Panc1 (cell line): ENCODE results near the gene ZBP1. TPM values are rescaled to one million over a fixed set of nuclear protein-coding genes. Genes with fewer than 3 reads are reported as not detected.

Source experiments
- ATAC-seq: fragments of 200-7000 bp; cut with Tn5 transposase; 2 replicates; pipeline ENCODE4 v1.9.1; 2020; ENCODE audit warnings: mild to moderate bottlenecking, moderate library complexity
- BruUV-seq: library from RNA; stranded (reverse); fragments of 400-500 nt; replicated peaks from 2 replicates; lab custom pipeline; 2021; lab: Mats Ljungman, UMichigan
- CTCF ChIA-PET: fragments of 300-600 bp; sonication (Branson Sonifier 250); formaldehyde crosslinking; loops from one replicate; lab custom pipeline; 2022; ENCODE audit warnings: antibody characterized with exemption; lab: Charles Lee
- POLR2A ChIA-PET: fragments of 300-600 bp; sonication (Branson Sonifier 250); formaldehyde crosslinking; loops from one replicate; lab custom pipeline; 2022; ENCODE audit warnings: antibody characterized with exemption; lab: Charles Lee
- DNase-seq: peaks from one replicate; pipeline ENCODE4 v3.0.0-alpha.2; 2010; ENCODE audit warnings: low read depth, low spot score
- H3K27ac ChIP-seq: 2 replicates; pipeline ENCODE4 v1.5.1; 2011; ENCODE audit warnings: mild to moderate bottlenecking, low read length, inconsistent platforms
- H3K27me3 ChIP-seq: fragments of 200-500 bp; sonication (Bioruptor generic); 2 replicates; pipeline ENCODE4 v1.6.0; 2014; ENCODE audit warnings: low read length, inconsistent platforms; ENCODE audit not compliant: control insufficient read depth, insufficient read depth
- H3K36me3 ChIP-seq: fragments of 200-500 bp; sonication (Bioruptor generic); 2 replicates; pipeline ENCODE4 v1.5.1; 2014; ENCODE audit warnings: inconsistent platforms, mild to moderate bottlenecking, low read length, moderate library complexity; ENCODE audit not compliant: control insufficient read depth, insufficient read depth
- H3K4me1 ChIP-seq: 2 replicates; pipeline ENCODE4 v1.5.1; 2011; ENCODE audit warnings: inconsistent platforms, mild to moderate bottlenecking, low read length, moderate library complexity; ENCODE audit not compliant: control insufficient read depth, insufficient read depth
- H3K4me3 ChIP-seq, 2 experiments: 2 replicates each; pipeline ENCODE4 v1.5.1; 2011 to 2012; ENCODE audit warnings: low read depth in 2 of 2, low read length in 2 of 2, mild to moderate bottlenecking in 2 of 2, inconsistent platforms in 1 of 2, moderate library complexity in 1 of 2
- H3K9me3 ChIP-seq: fragments of 200-500 bp; sonication (Bioruptor generic); 2 replicates; pipeline ENCODE4 v1.5.1; 2014; ENCODE audit warnings: low read depth, mild to moderate bottlenecking, inconsistent platforms, low read length, moderate library complexity; ENCODE audit not compliant: control insufficient read depth, insufficient read depth
- CTCF ChIP-seq: fragments of 450-650 bp; IDR thresholded peaks from 2 replicates; pipeline ENCODE4 v1.5.1; 2017; ENCODE audit warnings: mild to moderate bottlenecking
- POLR2AphosphoS5 ChIP-seq: IDR thresholded peaks from 2 replicates; pipeline ENCODE4 v1.6.1; 2012; ENCODE audit warnings: mild to moderate bottlenecking, low read depth, low read length, moderate library complexity
- REST ChIP-seq, 2 experiments: IDR thresholded peaks; 2 replicates each; pipeline ENCODE4 v1.6.1; 2011 to 2012; ENCODE audit warnings: low read depth in 2 of 2, control low read depth in 1 of 2, low read length in 1 of 2, mild to moderate bottlenecking in 1 of 2, moderate library complexity in 1 of 2; ENCODE audit not compliant: insufficient read depth in 1 of 2
- SIN3A ChIP-seq: IDR thresholded peaks from 2 replicates; pipeline ENCODE4 v1.6.1; 2012; ENCODE audit warnings: low read depth, mild to moderate bottlenecking, low read length, moderate library complexity, borderline replicate concordance; ENCODE audit not compliant: insufficient read depth
- TCF7L2 ChIP-seq: IDR thresholded peaks from 2 replicates; pipeline ENCODE4 v1.6.1; 2011; ENCODE audit warnings: mild to moderate bottlenecking, low read depth, low read length, inconsistent platforms
- in situ Hi-C: cut with HindIII; loops from 2 replicates; pipeline ENCODE4 v1.10.0; 2016; ENCODE audit warnings: low sequenced_read_pairs, low pct_unique_long_range_greater_than_20kb
- intact Hi-C: fragments of 100-400 bp; cut with micrococcal nuclease; formaldehyde crosslinking; loops from one replicate; pipeline ENCODE4 v1.10.0; 2022; ENCODE audit not compliant: unreplicated experiment
- total RNA-seq: library from RNA; stranded (reverse); gene quantifications from one replicate; pipeline ENCODE4 v1.2.1, GENCODE V29; 2021; ENCODE audit not compliant: unreplicated experiment

The ZBP1 gene
- total RNA-seq, 1 experiment from 2014 or later, result not detected

- Histone ChIP-seq H3K4me3 (no peak overlapping the region), H3K4me1 (peaks cover 5% of the 10 kb centered on the region), H3K36me3 (no peaks in the 10 kb centered on the region), H3K27me3 (peaks cover 15% of the 10 kb centered on the region; the same call in 1 of the 2 replicates), H3K27ac (no peak overlapping the region), H3K9me3 (no peaks in the 10 kb centered on the region)
- ChIA-PET POLR2A (no interaction called here), CTCF (no interaction called here)
- intact Hi-C loops (no loop called here), in situ Hi-C loops (no loop called here)
- no peak for ATAC-seq
- no TSS peak for BruUV-seq
- no peak for TF ChIP-seq SIN3A
- no peak for TF ChIP-seq CTCF
- TF ChIP-seq TCF7L2, result no peak
- no peak for TF ChIP-seq REST (IDR thresholded peaks at IDR 0.05; ENCODE audit: insufficient read depth in 1 of 2, low read depth in 2 of 2, low read length in 1 of 2)
- TF ChIP-seq POLR2AphosphoS5, result no peak
- no peak for DNase-seq
Measured at GRCh38 chr20:57581202-57582028, 38.8 kb downstream of the ZBP1 start.

GRCh38 chr20:57580478-57581201 is 39.6 kb downstream of the ZBP1 start:
- TF ChIP-seq SIN3A (no peak), REST (IDR thresholded peaks at IDR 0.05; ENCODE audit: insufficient read depth in 1 of 2, low read depth in 2 of 2, low read length in 1 of 2) (no peak), CTCF (no peak), TCF7L2 (no peak), POLR2AphosphoS5 (no peak)
- ATAC-seq (no peak), DNase-seq (no peak)
- Histone ChIP-seq H3K27me3 (peaks cover 16% of the 10 kb centered on the region; the same call in 1 of the 2 replicates), H3K4me3 (no peak overlapping the region), H3K36me3 (no peaks in the 10 kb centered on the region), H3K4me1 (peaks cover 5% of the 10 kb centered on the region), H3K9me3 (no peaks in the 10 kb centered on the region), H3K27ac (no peak overlapping the region)
- ChIA-PET CTCF (no interaction called here), POLR2A (no interaction called here)
- no TSS peak for BruUV-seq
- in situ Hi-C loops, result no loop called here
- intact Hi-C loops, result no loop called here
